IMR-90 (cell line): ENCODE results near the gene ADGRG7. TPM values are rescaled to one million over a fixed set of nuclear protein-coding genes. Genes with fewer than 3 reads are reported as not detected.

Source experiments
- ATAC-seq: fragments of 200-7000 bp; cut with Tn5 transposase; 2 replicates; pipeline ENCODE4 v1.9.1; 2020; ENCODE audit warnings: low read depth, mild to moderate bottlenecking, moderate library complexity
- BruUV-seq: library from RNA; stranded (reverse); fragments of 400-500 nt; replicated peaks from 2 replicates; lab custom pipeline; 2021; lab: Mats Ljungman, UMichigan
- CTCF ChIA-PET: fragments of 300-600 bp; formaldehyde crosslinking; extraction: SDS; loops from one replicate; lab custom pipeline; 2021; ENCODE audit warnings: antibody characterized with exemption; lab: Yijun Ruan, JAX
- POLR2A ChIA-PET: fragments of 300-600 bp; sonication (Branson Sonifier 250); formaldehyde crosslinking; loops from one replicate; lab custom pipeline; 2022; ENCODE audit warnings: antibody characterized with exemption; ENCODE audit not compliant: unreplicated experiment; lab: Charles Lee
- DNase-seq: peaks from one replicate; pipeline ENCODE4 v3.0.0; 2013
- H2AFZ ChIP-seq: replicated peaks from 2 replicates; pipeline ENCODE3; 2013; ENCODE audit warnings: low read length, mild to moderate bottlenecking; ENCODE audit not compliant: poor library complexity
- H2AK5ac ChIP-seq: 2 replicates; pipeline ENCODE4 v1.6.1; 2013; ENCODE audit warnings: low read depth, low read length, inconsistent platforms
- H2AK9ac ChIP-seq: replicated peaks from 2 replicates; pipeline ENCODE3; 2013; ENCODE audit warnings: mild to moderate bottlenecking, low read depth, low read length, moderate library complexity; ENCODE audit not compliant: poor library complexity
- H2BK120ac ChIP-seq: 2 replicates; pipeline ENCODE4 v1.6.1; 2013; ENCODE audit warnings: low read depth, low read length, inconsistent platforms
- H2BK15ac ChIP-seq: 3 replicates; pipeline ENCODE4 v1.6.1; 2013; ENCODE audit warnings: low read depth, low read length, inconsistent platforms
- H2BK20ac ChIP-seq: 2 replicates; pipeline ENCODE4 v1.6.1; 2013; ENCODE audit warnings: low read depth, mild to moderate bottlenecking, inconsistent platforms, low read length, moderate library complexity
- H2BK5ac ChIP-seq: 2 replicates; pipeline ENCODE4 v1.6.1; 2013; ENCODE audit warnings: mild to moderate bottlenecking, low read depth, low read length, inconsistent platforms; ENCODE audit not compliant: poor library complexity, severe bottlenecking
- H3K14ac ChIP-seq: replicated peaks from 2 replicates; pipeline ENCODE4 v1.6.1; 2013; ENCODE audit warnings: low read depth, low read length, inconsistent platforms
- H3K18ac ChIP-seq: 2 replicates; pipeline ENCODE4 v1.6.1; 2013; ENCODE audit warnings: low read depth, low read length, control low read depth
- H3K23ac ChIP-seq: 2 replicates; pipeline ENCODE4 v1.6.1; 2013; ENCODE audit warnings: low read depth, low read length, inconsistent platforms
- H3K27ac ChIP-seq: 2 replicates; pipeline ENCODE4 v1.5.1; 2013; ENCODE audit warnings: mild to moderate bottlenecking, control low read depth, low read length; ENCODE audit not compliant: insufficient read depth
- H3K27me3 ChIP-seq: 2 replicates; pipeline ENCODE4 v1.6.1; 2013; ENCODE audit warnings: low read length; ENCODE audit not compliant: control insufficient read depth, insufficient read depth
- H3K36me3 ChIP-seq: 2 replicates; pipeline ENCODE4 v1.6.1; 2013; ENCODE audit warnings: low read length, mixed read lengths; ENCODE audit not compliant: control insufficient read depth, insufficient read depth
- H3K4ac ChIP-seq: 2 replicates; pipeline ENCODE4 v1.6.1; 2013; ENCODE audit warnings: low read depth, low read length, inconsistent platforms
- H3K4me1 ChIP-seq: 2 replicates; pipeline ENCODE4 v1.6.1; 2013; ENCODE audit warnings: low read length, mixed read lengths; ENCODE audit not compliant: control insufficient read depth, insufficient read depth
- H3K4me2 ChIP-seq: 2 replicates; pipeline ENCODE4 v1.6.1; 2013; ENCODE audit warnings: low read depth, mild to moderate bottlenecking, control low read depth, low read length, moderate library complexity
- H3K4me3 ChIP-seq: 2 replicates; pipeline ENCODE4 v1.5.1; 2013; ENCODE audit warnings: low read depth, mild to moderate bottlenecking, control low read depth, low read length, moderate library complexity; ENCODE audit not compliant: insufficient read depth
- H3K56ac ChIP-seq: 2 replicates; pipeline ENCODE4 v1.6.1; 2013; ENCODE audit warnings: low read length, inconsistent platforms; ENCODE audit not compliant: insufficient read depth; ENCODE audit errors: extremely low read depth
- H3K79me1 ChIP-seq, 2 experiments: 2 replicates each; pipeline ENCODE4 v1.6.1; 2013; ENCODE audit warnings: low read length in 2 of 2, inconsistent platforms in 1 of 2, low read depth in 1 of 2
- H3K9ac ChIP-seq: 2 replicates; pipeline ENCODE4 v1.6.1; 2013; ENCODE audit warnings: low read depth, low read length, control low read depth
- H3K9me1 ChIP-seq: 2 replicates; pipeline ENCODE4 v1.6.1; 2013; ENCODE audit warnings: low read length, inconsistent platforms; ENCODE audit not compliant: insufficient read depth
- H3K9me3 ChIP-seq: 2 replicates; pipeline ENCODE4 v1.6.1; 2013; ENCODE audit warnings: low read length; ENCODE audit not compliant: control insufficient read depth, insufficient read depth
- H4K20me1 ChIP-seq: 2 replicates; pipeline ENCODE4 v1.6.1; 2013; ENCODE audit warnings: low read length, inconsistent platforms; ENCODE audit not compliant: insufficient read depth
- H4K5ac ChIP-seq: 2 replicates; pipeline ENCODE4 v1.6.1; 2013; ENCODE audit warnings: mild to moderate bottlenecking, low read depth, low read length, control low read depth
- H4K8ac ChIP-seq, 2 experiments: 2 replicates each; pipeline ENCODE4 v1.6.1; 2013; ENCODE audit warnings: low read depth in 2 of 2, low read length in 2 of 2, control low read depth in 1 of 2, inconsistent platforms in 1 of 2
- H4K91ac ChIP-seq: 2 replicates; pipeline ENCODE4 v1.6.1; 2013; ENCODE audit warnings: low read depth, low read length, inconsistent platforms; ENCODE audit not compliant: insufficient read depth
- BHLHE40 ChIP-seq: fragments of 150-350 bp; IDR thresholded peaks from 2 replicates; pipeline ENCODE4 v1.6.1; 2016; ENCODE audit warnings: mild to moderate bottlenecking, low read depth, low read length
- CEBPB ChIP-seq: IDR thresholded peaks from 2 replicates; pipeline ENCODE4 v1.6.1; 2012; ENCODE audit warnings: low read depth, low read length, improper control_type of control experiment
- ELK1 ChIP-seq: fragments of 150-350 bp; IDR thresholded peaks from 2 replicates; pipeline ENCODE4 v1.6.1; 2016; ENCODE audit warnings: low read depth, mild to moderate bottlenecking, low read length, moderate library complexity, borderline replicate concordance
- FOS ChIP-seq: fragments of 150-350 bp; IDR thresholded peaks from 2 replicates; pipeline ENCODE4 v1.6.1; 2016; ENCODE audit warnings: low read depth, low read length
- MAZ ChIP-seq: IDR thresholded peaks from 2 replicates; pipeline ENCODE4 v1.6.1; 2012; ENCODE audit warnings: low read depth, mild to moderate bottlenecking, low read length, improper control_type of control experiment, moderate library complexity, borderline replicate concordance
- MXI1 ChIP-seq: IDR thresholded peaks from 2 replicates; pipeline ENCODE4 v1.6.1; 2012; ENCODE audit warnings: low read depth, mild to moderate bottlenecking, low read length, moderate library complexity, borderline replicate concordance
- NFE2L2 ChIP-seq: fragments of 150-350 bp; IDR thresholded peaks from 2 replicates; pipeline ENCODE4 v1.6.1; 2016; ENCODE audit warnings: low read depth, mild to moderate bottlenecking, low read length
- POLR2A ChIP-seq: IDR thresholded peaks from 2 replicates; pipeline ENCODE4 v1.6.1; 2012; ENCODE audit warnings: mild to moderate bottlenecking, low read depth, low read length
- RCOR1 ChIP-seq: IDR thresholded peaks from 2 replicates; pipeline ENCODE4 v1.6.1; 2012; ENCODE audit warnings: mild to moderate bottlenecking, low read length, improper control_type of control experiment; ENCODE audit not compliant: insufficient replicate concordance
- RFX5 ChIP-seq: IDR thresholded peaks from 2 replicates; pipeline ENCODE4 v1.8.0; 2012; ENCODE audit warnings: low read depth, mild to moderate bottlenecking, low read length, moderate library complexity
- USF2 ChIP-seq: fragments of 150-350 bp; IDR thresholded peaks from 2 replicates; pipeline ENCODE4 v1.6.1; 2017; ENCODE audit warnings: mild to moderate bottlenecking, antibody characterized with exemption, low read length, low read depth
- WGBS, 2 experiments: methylation state at CpG; one replicate each; pipeline versions ENCODE4 v1.1.5 to v1.1.7; 2013; ENCODE audit warnings: missing lambda C conversion rate in 2 of 2; ENCODE audit not compliant: insufficient read length in 1 of 2; ENCODE audit errors: extremely low coverage in 2 of 2; 5-methylcytosine and 5-hydroxymethylcytosine counted together
- dilution Hi-C: fragments of 300-500 bp; cut with HindIII; formaldehyde crosslinking; loops from one replicate; pipeline ENCODE4 v1.14.3; 2018; ENCODE audit warnings: low sequenced_read_pairs; ENCODE audit not compliant: unreplicated experiment
- in situ Hi-C: fragments of 300-500 bp; cut with MboI; formaldehyde crosslinking; loops from 3 replicates; pipeline ENCODE4 v1.14.3; 2019; ENCODE audit warnings: low sequenced_read_pairs, inconsistent platforms, mixed read lengths
- intact Hi-C: fragments of 100-400 bp; cut with micrococcal nuclease; formaldehyde crosslinking; loops from 2 replicates; pipeline ENCODE4 v1.10.0; 2022
- polyA plus RNA-seq, 3 experiments: library from polyadenylated mRNA; depleted of rRNA; stranded (reverse); fragments of >200 nt; gene quantifications; 2 replicates each; pipeline ENCODE4 v1.2.3, GENCODE V29; 2012; ENCODE audit warnings: low replicate concordance in 1 of 3
- total RNA-seq: library from RNA; depleted of rRNA; stranded (reverse); fragments of >200 nt; gene quantifications from 2 replicates; pipeline ENCODE4 v1.2.3, GENCODE V29; 2012
- TF ChIP-seq, protein P1 (sequence below): conservative IDR thresholded peaks from 2 replicates; pipeline ENCODE4 v1.5.1; 2012; ENCODE audit warnings: mild to moderate bottlenecking, low read depth, low read length, improper control_type of control experiment

The ADGRG7 gene
- total and polyA plus RNA-seq, 2 of the 4 experiments (the other 2 are of a cell fraction), result not detected

- H3K23ac ChIP-seq, result peak within 1 kb of the TSS; percentile 93
- WGBS, 2 experiments, result 1% methylated on average over 15 of the region's 76 CpGs; no CpG with 5 or more reads in 1 of the 2 experiments
- TF ChIP-seq BHLHE40, result peak; percentile 69
- TF ChIP-seq RFX5, result no peak
- TF ChIP-seq CEBPB, result 0 out of 2 replicates have a peak, but pooled peaks have one; percentile 1
- TF ChIP-seq NFE2L2, result 0 out of 2 replicates have a peak, but pooled peaks have one; percentile 1
- peak; percentile 70; the same call in 1 of the 2 replicates for TF ChIP-seq MAZ
- no peak for TF ChIP-seq FOS
- no peak; the same call in 1 of the 2 replicates for TF ChIP-seq USF2
- no peak for TF ChIP-seq RCOR1
- TF ChIP-seq POLR2A, result peak; percentile 90
- TF ChIP-seq MXI1, result peak; percentile 69; the same call in 1 of the 2 replicates
- TF ChIP-seq ELK1, result no peak
- TF ChIP-seq, protein P1, sequence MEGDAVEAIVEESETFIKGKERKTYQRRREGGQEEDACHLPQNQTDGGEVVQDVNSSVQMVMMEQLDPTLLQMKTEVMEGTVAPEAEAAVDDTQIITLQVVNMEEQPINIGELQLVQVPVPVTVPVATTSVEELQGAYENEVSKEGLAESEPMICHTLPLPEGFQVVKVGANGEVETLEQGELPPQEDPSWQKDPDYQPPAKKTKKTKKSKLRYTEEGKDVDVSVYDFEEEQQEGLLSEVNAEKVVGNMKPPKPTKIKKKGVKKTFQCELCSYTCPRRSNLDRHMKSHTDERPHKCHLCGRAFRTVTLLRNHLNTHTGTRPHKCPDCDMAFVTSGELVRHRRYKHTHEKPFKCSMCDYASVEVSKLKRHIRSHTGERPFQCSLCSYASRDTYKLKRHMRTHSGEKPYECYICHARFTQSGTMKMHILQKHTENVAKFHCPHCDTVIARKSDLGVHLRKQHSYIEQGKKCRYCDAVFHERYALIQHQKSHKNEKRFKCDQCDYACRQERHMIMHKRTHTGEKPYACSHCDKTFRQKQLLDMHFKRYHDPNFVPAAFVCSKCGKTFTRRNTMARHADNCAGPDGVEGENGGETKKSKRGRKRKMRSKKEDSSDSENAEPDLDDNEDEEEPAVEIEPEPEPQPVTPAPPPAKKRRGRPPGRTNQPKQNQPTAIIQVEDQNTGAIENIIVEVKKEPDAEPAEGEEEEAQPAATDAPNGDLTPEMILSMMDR, result no peak
These were observed 99.8 kb downstream of the ADGRG7 start, which contains the start of gene TFG for GRCh38 chr3:100708989-100709841. Gene TFG, plus strand, starts transcription at chr3:100709494. Its CDS starts 4,192 bp downstream, at chr3:100713686.

More at GRCh38 chr3:100708989-100709841, 99.8 kb downstream of the ADGRG7 start, which contains the start of gene TFG:
- Histone ChIP-seq H3K9me1 (no peaks in the 10 kb centered on the region; the same call in 1 of the 2 replicates), H3K9ac (peak within 1 kb of the TSS; percentile 91), H2BK15ac (peak within 1 kb of the TSS; percentile 8; the same call in 1 of the 3 replicates), H3K79me1 (peaks cover 0 to 18% of the 10 kb centered on the region in 2 experiments; a peak in 2 of 4 replicates), H3K56ac (peak within 1 kb of the TSS; percentile 80), H2AK9ac (peak within 1 kb of the TSS; percentile 96), H2BK20ac (no peak within 1 kb of the TSS), H3K4me1 (no peaks in the 10 kb centered on the region; the same call in 1 of the 2 replicates), H3K4me2 (peak within 1 kb of the TSS; percentile 97), H4K20me1 (peaks cover 43% of the 10 kb centered on the region), H3K27me3 (no peaks in the 10 kb centered on the region), H4K91ac (peak within 1 kb of the TSS; percentile 47), H3K27ac (peak within 1 kb of the TSS; percentile 92), H2BK120ac (peak within 1 kb of the TSS; percentile 28), H3K18ac (peak within 1 kb of the TSS; percentile 46), H3K14ac (peak within 1 kb of the TSS; percentile 83), H4K5ac (peak within 1 kb of the TSS; percentile 82), H2AFZ (peak within 1 kb of the TSS; percentile 88), H3K9me3 (no peaks in the 10 kb centered on the region), H2BK5ac (peak within 1 kb of the TSS; percentile 84), H3K4ac (peak within 1 kb of the TSS; percentile 83), H2AK5ac (peak within 1 kb of the TSS; percentile 86), H3K36me3 (peaks cover 6% of the 10 kb centered on the region; the same call in 1 of the 2 replicates), H3K4me3 (peak within 1 kb of the TSS; percentile 98), H4K8ac (peak within 1 kb of the TSS; percentile 91 to 96)
- in situ Hi-C loops (no loop called here), dilution Hi-C loops (no loop called here), intact Hi-C loops (no loop called here)
- POLR2A ChIA-PET, result interaction anchor here (0.6 kb wide), 3 partner anchors 217 to 1473 kb away, joined by 3 read pairs; partner anchors contain the start of gene TMEM45A
- ATAC-seq (peak; percentile 97), DNase-seq (peak; percentile 99)
- BruUV-seq, result no TSS peak
- CTCF ChIA-PET, result no interaction called here
